CD14-positive monocyte (primary cell): ENCODE data around the gene CIB2. TPM values are rescaled to one million over a fixed set of nuclear protein-coding genes. Genes with fewer than 3 reads are reported as not detected.
A peak's percentile ranks its signal among the peaks of the same experiment; 100 is the strongest.

Experiments
- DNase-seq, 3 donors: peaks; one replicate each; pipeline ENCODE4 v3.0.0-alpha.2; 2011 to 2022
- H2AFZ ChIP-seq: 2 replicates; pipeline ENCODE4 v1.6.0; 2012; ENCODE audit warnings: mild to moderate bottlenecking, low read depth, low read length, inconsistent platforms; ENCODE audit not compliant: insufficient read depth, poor library complexity, severe bottlenecking
- H3K27ac ChIP-seq, 2 donors: 1 replicate in 1 of 2; 2 replicates in 1 of 2; pipeline ENCODE4 v1.5.1; 2012 to 2013; ENCODE audit warnings: low read length in 2 of 2, control low read depth in 1 of 2, inconsistent platforms in 1 of 2, low read depth in 1 of 2, mild to moderate bottlenecking in 1 of 2
- H3K27me3 ChIP-seq, 2 donors: one replicate each; pipeline versions ENCODE4 v1.6.0 to v1.6.1; 2011 to 2013; ENCODE audit warnings: low read length in 2 of 2; ENCODE audit not compliant: control insufficient read depth in 2 of 2, insufficient read depth in 2 of 2
- H3K36me3 ChIP-seq, 2 donors: replicated peaks in 1 of 2; 1 replicate in 1 of 2; 2 replicates in 1 of 2; pipeline versions ENCODE4 v1.5.1 to v1.6.1; 2012 to 2013; ENCODE audit warnings: low read length in 2 of 2, control low read depth in 1 of 2, inconsistent platforms in 1 of 2, mild to moderate bottlenecking in 1 of 2; ENCODE audit not compliant: insufficient read depth in 2 of 2, control insufficient read depth in 1 of 2
- H3K4me1 ChIP-seq, 2 donors: 1 replicate in 1 of 2; 2 replicates in 1 of 2; pipeline versions ENCODE4 v1.5.1 to v1.6.1; 2012 to 2013; ENCODE audit warnings: low read length in 2 of 2, control low read depth in 1 of 2, inconsistent platforms in 1 of 2, mild to moderate bottlenecking in 1 of 2, moderate library complexity in 1 of 2; ENCODE audit not compliant: insufficient read depth in 2 of 2, control insufficient read depth in 1 of 2
- H3K4me2 ChIP-seq: replicated peaks from 2 replicates; pipeline ENCODE3; 2012; ENCODE audit warnings: low read length, moderate library complexity, mild to moderate bottlenecking; ENCODE audit not compliant: poor library complexity, severe bottlenecking; ENCODE audit errors: extremely low read depth
- H3K4me3 ChIP-seq, 3 experiments: fragments of 200-600 bp in 1 of 3; sonication (generic) in 1 of 3; replicated peaks in 1 of 3; 1 replicate in 2 of 3; 2 replicates in 1 of 3; pipeline ENCODE4 v1.5.1; 2011 to 2013; ENCODE audit warnings: low read length in 3 of 3, mild to moderate bottlenecking in 3 of 3, control low read depth in 2 of 3, low read depth in 2 of 3, inconsistent platforms in 1 of 3, moderate library complexity in 1 of 3
- H3K79me2 ChIP-seq: 2 replicates; pipeline ENCODE4 v1.6.0; 2012; ENCODE audit warnings: mild to moderate bottlenecking, control low read depth, inconsistent platforms, low read length, moderate library complexity; ENCODE audit not compliant: insufficient read depth
- H3K9ac ChIP-seq: 2 replicates; pipeline ENCODE4 v1.6.0; 2017; ENCODE audit warnings: low read length, mild to moderate bottlenecking; ENCODE audit not compliant: insufficient read depth, poor library complexity, severe bottlenecking
- H3K9me3 ChIP-seq, 2 donors: replicated peaks in 1 of 2; 1 replicate in 1 of 2; 2 replicates in 1 of 2; pipeline versions ENCODE4 v1.5.1 to v1.6.1; 2012 to 2013; ENCODE audit warnings: low read length in 2 of 2, control low read depth in 1 of 2; ENCODE audit not compliant: control insufficient read depth in 1 of 2, insufficient read depth in 1 of 2
- H4K20me1 ChIP-seq: 2 replicates; pipeline ENCODE4 v1.6.0; 2012; ENCODE audit warnings: mild to moderate bottlenecking, low read length, control low read depth, moderate library complexity; ENCODE audit not compliant: insufficient read depth
- H3K27ac Mint-ChIP-seq, 7 donors: one replicate each; pipeline ENCODE4 v1.8.0; 2020; ENCODE audit warnings: mild to moderate bottlenecking in 7 of 7, mixed read lengths in 7 of 7, moderate library complexity in 6 of 7, inconsistent platforms in 2 of 7
- H3K27me3 Mint-ChIP-seq, 3 donors: one replicate each; pipeline ENCODE4 v1.8.0; 2021 to 2022; ENCODE audit warnings: low read depth in 3 of 3, mild to moderate bottlenecking in 3 of 3, mixed read lengths in 3 of 3, moderate library complexity in 3 of 3, inconsistent platforms in 1 of 3
- H3K36me3 Mint-ChIP-seq, 2 donors: one replicate each; pipeline ENCODE4 v1.8.0; 2020; ENCODE audit warnings: mixed read lengths in 2 of 2, inconsistent platforms in 1 of 2, mild to moderate bottlenecking in 1 of 2
- H3K4me1 Mint-ChIP-seq: one replicate; pipeline ENCODE4 v1.8.0; 2020; ENCODE audit warnings: mild to moderate bottlenecking, mixed read lengths
- H3K4me3 Mint-ChIP-seq, 2 donors: one replicate each; pipeline ENCODE4 v1.8.0; 2020; ENCODE audit warnings: mild to moderate bottlenecking in 2 of 2, mixed read lengths in 2 of 2, moderate library complexity in 1 of 2
- H3K9me3 Mint-ChIP-seq, 7 donors: one replicate each; pipeline ENCODE4 v1.8.0; 2020 to 2022; ENCODE audit warnings: mixed read lengths in 7 of 7, mild to moderate bottlenecking in 6 of 7, moderate library complexity in 6 of 7, inconsistent platforms in 2 of 7
- WGBS: methylation state at CpG from one replicate; pipeline ENCODE4 v1.1.5; 2013; ENCODE audit warnings: missing lambda C conversion rate; ENCODE audit not compliant: insufficient coverage; 5-methylcytosine and 5-hydroxymethylcytosine counted together
- intact Hi-C, 2 donors: fragments of 100-400 bp; cut with micrococcal nuclease; formaldehyde crosslinking; loops; one replicate each; pipeline versions ENCODE4 v1.15.0 to v1.15.1; 2023
- polyA plus RNA-seq, 3 donors: library from polyadenylated mRNA; depleted of rRNA in 1 of 3; unstranded in 2 of 3; stranded (reverse) in 1 of 3; fragments of 300-500 nt in 2 of 3; fragments of >200 nt in 1 of 3; fragmentation: Illumina TruSeq in 2 of 3; gene quantifications; 1 replicate in 2 of 3; 2 replicates in 1 of 3; pipeline ENCODE4 v1.2.3, GENCODE V29; 2012 to 2021
- TF ChIP-seq, protein P1 (sequence below): fragments of 200-600 bp; IDR thresholded peaks from one replicate; pipeline ENCODE4 v1.8.0; 2022; ENCODE audit warnings: antibody characterized with exemption, mild to moderate bottlenecking

Gene CIB2
- polyA plus RNA-seq, 3 donors = 0.43 to 0.75 (median 0.51) TPM

DNA sequence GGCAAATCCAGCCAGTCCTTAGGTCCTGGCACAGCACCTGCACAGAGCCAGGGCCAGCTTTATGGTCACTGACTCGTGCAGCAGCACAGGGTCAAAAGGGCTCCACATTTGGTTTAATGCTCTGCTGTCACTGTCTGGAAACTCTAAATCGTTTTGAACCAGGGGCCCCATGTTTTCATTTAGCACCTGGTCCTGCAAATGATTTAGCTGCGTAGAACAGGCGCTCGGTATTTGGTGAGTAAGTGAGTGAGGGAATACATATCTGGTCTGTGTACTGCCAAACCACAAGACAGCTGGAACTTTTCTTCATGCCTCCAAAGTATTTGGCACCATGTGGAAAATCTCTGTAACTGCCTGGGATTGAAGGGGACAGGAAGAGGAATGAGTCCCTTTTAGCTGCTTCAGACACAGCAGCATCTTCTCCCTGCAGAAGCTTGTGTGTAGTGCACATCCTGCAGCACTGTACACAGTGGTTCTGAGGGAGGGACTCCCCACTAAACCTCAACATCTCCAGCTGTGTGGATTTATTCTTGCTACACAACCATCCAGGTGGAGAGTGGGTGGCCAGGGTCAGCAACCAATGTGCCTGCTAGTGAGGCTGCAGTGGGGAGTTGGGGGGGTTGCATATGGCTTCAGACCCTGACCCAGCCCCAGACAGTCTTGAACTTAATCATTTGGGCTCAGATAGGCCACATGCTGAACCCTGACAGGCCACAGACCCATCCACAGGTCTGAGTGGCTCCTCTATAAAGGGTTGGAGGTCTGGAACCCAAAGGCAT, 37.8 kb downstream of the CIB2 start:
- Histone ChIP-seq H3K27ac (no peak overlapping the region), H2AFZ (no peak overlapping the region), H4K20me1 (no peaks in the 10 kb centered on the region), H3K79me2 (no peaks in the 10 kb centered on the region), H3K9me3 (no peaks in the 10 kb centered on the region), H3K36me3 (no peaks in the 10 kb centered on the region), H3K4me1 (peaks cover 6 to 9% of the 10 kb centered on the region in 2 donors), H3K4me3 (no peak overlapping the region), H3K4me2 (no peak overlapping the region), H3K27me3 (no peaks in the 10 kb centered on the region), H3K9ac (no peak overlapping the region)
- Mint-ChIP-seq H3K27me3 (peaks cover 0 to 3% (median 0%) of the 10 kb centered on the region in 3 donors), H3K27ac (no peak overlapping the region), H3K4me1 (peaks cover 5% of the 10 kb centered on the region), H3K36me3 (no peaks in the 10 kb centered on the region), H3K4me3 (peak overlapping the region in 1 of 2 donors; percentile 21), H3K9me3 (no peaks in the 10 kb centered on the region)
- TF ChIP-seq, protein P1, sequence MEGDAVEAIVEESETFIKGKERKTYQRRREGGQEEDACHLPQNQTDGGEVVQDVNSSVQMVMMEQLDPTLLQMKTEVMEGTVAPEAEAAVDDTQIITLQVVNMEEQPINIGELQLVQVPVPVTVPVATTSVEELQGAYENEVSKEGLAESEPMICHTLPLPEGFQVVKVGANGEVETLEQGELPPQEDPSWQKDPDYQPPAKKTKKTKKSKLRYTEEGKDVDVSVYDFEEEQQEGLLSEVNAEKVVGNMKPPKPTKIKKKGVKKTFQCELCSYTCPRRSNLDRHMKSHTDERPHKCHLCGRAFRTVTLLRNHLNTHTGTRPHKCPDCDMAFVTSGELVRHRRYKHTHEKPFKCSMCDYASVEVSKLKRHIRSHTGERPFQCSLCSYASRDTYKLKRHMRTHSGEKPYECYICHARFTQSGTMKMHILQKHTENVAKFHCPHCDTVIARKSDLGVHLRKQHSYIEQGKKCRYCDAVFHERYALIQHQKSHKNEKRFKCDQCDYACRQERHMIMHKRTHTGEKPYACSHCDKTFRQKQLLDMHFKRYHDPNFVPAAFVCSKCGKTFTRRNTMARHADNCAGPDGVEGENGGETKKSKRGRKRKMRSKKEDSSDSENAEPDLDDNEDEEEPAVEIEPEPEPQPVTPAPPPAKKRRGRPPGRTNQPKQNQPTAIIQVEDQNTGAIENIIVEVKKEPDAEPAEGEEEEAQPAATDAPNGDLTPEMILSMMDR = no peak
- DNase-seq = no peak
- intact Hi-C loops = no loop called here
- 82% methylated on average over 5 of the region's 5 CpGs for WGBS

GRCh38 chr15:78092261-78093041, 38.8 kb downstream of the CIB2 start, which contains the start of gene SH2D7:
Gene SH2D7, plus strand, starts transcription at chr15:78092561. Its CDS starts 24 bp downstream, at chr15:78092585.
- peaks cover 15% of the 10 kb centered on the region for H3K4me1 Mint-ChIP-seq
- 82% methylated on average over 8 of the region's 11 CpGs for WGBS
- intact Hi-C loops = no loop called here
- H3K27me3 Mint-ChIP-seq = peaks cover 0 to 3% (median 0%) of the 10 kb centered on the region in 3 donors
- Histone ChIP-seq H3K79me2 (no peaks in the 10 kb centered on the region), H3K4me2 (no peak within 1 kb of the TSS), H2AFZ (no peak within 1 kb of the TSS), H3K9me3 (no peaks in the 10 kb centered on the region), H3K27ac (no peak within 1 kb of the TSS), H3K27me3 (no peaks in the 10 kb centered on the region), H3K9ac (no peak within 1 kb of the TSS), H3K4me1 (peaks cover 16 to 19% of the 10 kb centered on the region in 2 donors), H3K4me3 (no peak within 1 kb of the TSS), H3K36me3 (no peaks in the 10 kb centered on the region), H4K20me1 (no peaks in the 10 kb centered on the region)
- TF ChIP-seq, protein P1 = no peak
- no peak for DNase-seq
- H3K27ac Mint-ChIP-seq = peak within 1 kb of the TSS in 1 of 7 donors; percentile 43
- H3K4me3 Mint-ChIP-seq = peak within 1 kb of the TSS in 1 of 2 donors; percentile 21
- H3K36me3 Mint-ChIP-seq = no peaks in the 10 kb centered on the region
- H3K9me3 Mint-ChIP-seq = no peaks in the 10 kb centered on the region
